Measurements from ENCODE around the gene PCNX2.

GRCh38 chr1:233097546-233097945 lies 198.0 kb downstream of the PCNX2 start:
- TF ChIP-seq CTCF (conservative IDR thresholded peaks at IDR 0.05) = no peak
- TF ChIP-seq EZH2 (IDR thresholded peaks at IDR 0.05; ENCODE audit: low read depth) = no peak

All from PC-9 (cell line).